SK-N-DZ (cell line): ENCODE results near the gene LUZP1. TPM values are rescaled to one million over a fixed set of nuclear protein-coding genes. Genes with fewer than 3 reads are reported as not detected.
"Not testable (repeated sequence)": the region's sequence is repeated elsewhere in the genome, so short reads cannot be mapped to it uniquely, and the experiment has no call there.

Experiments
- DNase-seq: peaks from one replicate; pipeline ENCODE4 v3.0.0-alpha.2; 2015; ENCODE audit warnings: low spot score
- polyA plus RNA-seq, 2 experiments: library from polyadenylated mRNA; depleted of rRNA; stranded (reverse); fragments of >200 nt; gene quantifications; 2 replicates each; pipeline ENCODE4 v1.2.3, GENCODE V29; 2014

LUZP1 gene
- polyA plus RNA-seq (2014; cell fraction: cytosol; rRNA removed): 2.3 and 3.1 TPM in 2 replicates
- 2.0 and 4.3 TPM in 2 replicates for polyA plus RNA-seq (2014; cell fraction: nucleus; rRNA removed)

DNA sequence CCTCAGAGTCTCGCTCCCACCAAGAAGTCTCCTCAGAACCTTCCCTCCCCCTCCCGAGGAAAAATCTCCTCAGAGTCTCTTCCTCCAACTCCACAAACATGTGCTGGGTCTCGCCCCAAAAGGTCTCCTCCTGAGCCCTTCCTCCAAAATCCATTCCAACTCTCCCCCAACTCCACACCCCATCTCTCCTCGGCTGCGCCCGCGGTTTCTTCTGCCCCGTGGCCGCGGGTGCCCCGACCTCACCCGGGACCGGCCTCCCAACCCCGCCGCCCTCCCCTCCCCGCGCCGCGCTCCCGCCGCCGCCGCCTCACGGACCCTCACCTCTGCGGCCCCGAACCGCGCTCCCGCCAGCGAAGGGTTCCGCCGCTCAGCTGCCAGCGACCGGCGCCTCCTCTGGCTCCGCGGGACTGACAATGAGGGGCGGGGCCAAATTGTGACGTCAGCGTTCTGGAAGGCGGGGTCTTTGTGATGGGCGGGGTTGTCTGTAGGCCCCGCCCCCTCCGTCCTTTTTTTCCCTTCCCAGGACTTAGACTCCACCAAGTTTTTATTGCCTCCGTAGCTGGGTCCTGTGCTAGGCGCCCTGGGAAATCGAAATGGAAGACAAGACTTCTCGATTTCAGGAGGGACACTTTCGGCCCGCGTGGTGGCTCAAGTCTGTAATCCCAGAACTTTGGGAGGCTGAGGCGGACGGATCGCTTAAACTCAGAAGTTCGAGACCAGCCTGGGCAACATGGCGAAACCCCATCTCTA lies at the start of gene LUZP1:
TSS of gene LUZP1 (minus strand) at position 412 of the 750 bp plus-strand sequence.
- peak; percentile 74 for DNase-seq

DNA sequence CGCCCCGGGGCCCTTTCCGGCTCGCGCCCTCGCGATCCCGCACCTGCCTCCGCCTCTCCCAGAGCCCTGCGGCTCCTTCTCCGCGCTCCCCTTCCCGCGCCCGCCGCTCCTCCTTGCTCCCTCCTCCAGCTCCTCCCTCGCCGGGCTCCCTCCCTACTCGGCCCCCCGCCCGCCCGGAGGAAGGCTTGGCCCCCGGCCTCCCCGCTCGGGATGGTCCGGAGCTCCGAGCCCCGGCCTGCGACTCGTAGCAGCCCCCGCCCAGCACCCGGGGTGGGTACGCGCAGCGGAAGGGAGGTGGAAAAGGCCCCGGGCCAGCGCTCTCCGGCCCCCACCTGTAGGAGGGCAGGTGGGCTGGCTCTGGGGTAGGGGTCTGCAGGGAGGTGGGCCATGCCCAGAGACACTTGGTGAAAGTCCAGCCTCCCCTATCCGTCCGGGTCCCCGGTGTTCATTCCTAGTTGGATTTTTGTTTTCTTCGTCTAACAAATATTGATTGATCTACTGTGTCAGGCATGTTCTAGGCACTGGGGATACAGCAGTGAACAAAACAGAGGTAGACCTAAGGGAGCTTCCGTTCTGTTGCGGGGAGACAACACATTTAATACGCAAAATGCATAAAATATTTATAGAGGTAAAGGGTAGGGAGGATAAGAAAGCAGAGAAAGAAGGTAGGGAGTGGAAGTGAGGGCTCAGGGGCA lies 48.9 kb upstream of the LUZP1 start, which contains the start of gene HTR1D:
TSS of gene HTR1D (minus strand) at position 82 of the 695 bp plus-strand sequence. CDS start 23,283 bp downstream, outside the sequence.
- no peak for DNase-seq

DNA sequence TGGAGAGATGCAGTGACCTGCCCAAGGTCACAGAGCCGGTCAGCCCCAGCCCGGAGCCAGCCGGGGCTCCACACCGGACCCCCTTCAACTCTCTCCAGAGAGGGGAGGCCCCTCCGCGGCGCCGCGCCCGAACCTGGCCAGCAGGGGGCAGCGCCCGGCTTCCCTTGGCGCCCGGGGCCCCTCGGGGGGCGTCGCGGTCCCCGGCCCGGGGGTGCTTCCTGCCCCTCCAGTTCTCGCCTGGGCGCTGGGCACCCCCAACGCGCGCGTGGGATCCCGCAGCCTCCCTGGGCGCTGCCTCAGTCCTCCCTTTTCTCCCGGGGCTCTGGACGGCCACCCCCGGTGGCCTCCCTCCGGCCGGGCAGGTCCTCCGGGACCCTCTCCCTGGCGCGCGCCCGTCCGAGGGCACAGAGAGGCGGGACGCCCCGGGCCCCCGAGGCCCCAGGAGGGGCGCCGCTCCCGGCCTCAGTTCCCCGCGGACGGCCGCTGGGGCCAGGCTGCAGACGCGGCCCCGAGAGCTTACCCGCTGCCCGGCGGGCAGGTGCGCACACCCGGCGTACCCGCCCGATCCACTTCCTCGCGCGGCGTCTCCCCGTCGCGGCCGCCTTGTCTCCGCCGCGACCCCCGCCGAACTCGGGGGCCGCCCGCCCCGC lies 48.2 kb upstream of the LUZP1 start:
- DNase-seq: no peak

DNA sequence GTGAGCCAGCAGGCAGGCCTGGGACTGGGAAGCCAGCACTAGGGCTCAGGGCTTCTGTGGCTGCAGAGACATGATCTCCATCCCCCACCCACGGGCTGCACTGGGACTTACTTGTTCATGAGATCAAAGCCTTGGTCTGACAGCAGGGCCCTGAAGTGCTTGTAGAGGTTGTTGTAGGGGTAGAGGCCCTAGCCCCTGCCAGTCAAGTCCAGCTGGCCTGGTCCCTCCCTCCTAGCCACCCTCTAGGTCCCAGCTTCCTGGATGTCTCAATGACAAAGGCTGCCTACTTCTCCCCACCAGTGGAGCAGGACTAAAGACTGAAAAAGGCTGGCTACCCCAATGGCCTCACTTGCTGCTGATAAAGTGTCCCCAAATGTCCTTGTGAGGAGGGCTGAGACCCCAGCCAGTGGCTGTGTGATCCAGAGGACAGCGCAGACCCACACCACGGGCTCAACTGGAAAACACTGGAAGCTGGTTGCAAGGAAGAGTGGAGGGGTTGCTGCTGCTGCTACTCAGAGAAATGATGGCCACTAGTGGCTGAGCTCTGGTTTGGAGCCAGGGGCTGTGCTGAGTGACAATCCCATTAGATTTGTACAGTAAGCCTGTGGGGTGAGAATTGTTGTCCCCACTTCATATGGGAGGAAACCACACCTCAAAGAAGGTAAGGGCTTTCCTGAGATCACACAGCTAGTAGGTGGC lies 47.2 kb upstream of the LUZP1 start:
- no peak for DNase-seq

DNA sequence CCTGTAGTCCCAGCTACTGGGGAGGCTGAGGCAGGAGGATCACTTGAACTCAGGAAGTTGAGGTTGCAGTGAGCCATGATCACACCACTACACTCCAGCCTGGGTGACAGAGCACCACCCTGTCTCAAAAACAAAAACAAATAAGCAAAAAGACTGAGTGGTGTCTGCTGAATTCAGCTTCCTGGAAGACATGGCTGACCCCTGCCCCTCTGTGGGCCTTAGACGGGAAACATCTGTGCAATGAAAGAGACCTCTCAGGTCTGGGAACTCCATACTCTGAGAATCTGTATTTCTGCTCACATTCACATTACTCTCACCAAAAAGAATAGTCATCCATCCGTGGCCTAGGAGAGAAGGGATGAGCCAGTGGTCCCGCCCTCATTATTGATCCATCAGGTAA lies 46.6 kb upstream of the LUZP1 start:
- DNase-seq: no peak

DNA sequence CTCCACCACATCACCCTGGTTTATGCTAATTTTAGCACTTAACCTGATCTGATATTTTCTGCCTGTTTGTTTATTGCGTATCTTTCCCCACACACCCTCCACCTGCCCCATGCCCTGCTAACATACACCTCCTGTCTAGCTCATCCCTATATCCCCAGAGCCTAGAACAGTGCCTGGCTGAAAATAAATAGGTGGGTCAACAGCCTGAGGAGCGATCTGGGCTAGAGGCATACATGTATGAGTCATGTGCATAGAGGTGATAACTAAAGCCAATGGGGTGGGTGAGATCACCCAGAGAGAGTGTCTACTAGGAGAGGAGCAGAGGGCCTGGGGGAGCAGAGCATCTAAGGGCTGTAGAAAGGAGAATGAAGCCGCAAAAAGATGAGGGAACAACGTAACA lies 46.0 kb upstream of the LUZP1 start:
- no peak for DNase-seq

DNA sequence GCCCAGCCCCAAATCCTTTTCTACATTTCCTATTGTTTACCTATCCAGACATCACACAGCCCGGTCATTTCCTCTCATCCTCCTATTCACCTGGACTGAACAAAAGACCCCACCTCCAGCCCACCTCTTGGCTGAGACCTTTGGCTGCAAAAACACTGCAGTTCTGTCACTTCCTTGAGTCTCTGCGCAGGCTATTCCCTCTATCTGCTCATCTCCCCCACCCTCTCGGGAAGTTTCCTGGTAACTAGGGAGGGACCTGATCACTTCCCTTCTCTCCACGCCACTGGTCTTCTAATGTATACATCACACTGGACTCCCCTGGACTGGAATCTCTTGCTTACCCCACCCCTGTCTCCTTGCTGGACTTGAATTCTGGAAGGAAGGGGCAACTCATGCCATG lies 43.3 kb upstream of the LUZP1 start:
- no peak for DNase-seq

DNA sequence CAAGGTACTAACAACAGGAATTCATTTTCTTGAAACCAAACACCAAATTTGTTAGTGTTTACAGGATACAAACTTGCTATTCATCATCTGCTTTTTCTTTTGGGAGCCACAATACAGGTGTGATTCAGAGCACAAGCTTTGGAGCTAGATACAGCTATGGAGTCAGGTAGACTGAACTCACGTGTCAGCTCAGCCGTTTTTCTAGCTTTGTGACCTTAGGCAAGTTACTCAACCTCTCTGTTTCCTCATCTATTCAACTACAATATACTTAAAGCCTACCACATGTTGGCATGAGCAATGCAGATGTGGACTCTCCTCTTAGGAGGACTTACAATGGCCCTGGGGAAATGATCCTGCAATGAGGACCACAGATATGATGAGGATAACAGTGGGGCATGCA lies 42.3 kb upstream of the LUZP1 start:
- no peak for DNase-seq

DNA sequence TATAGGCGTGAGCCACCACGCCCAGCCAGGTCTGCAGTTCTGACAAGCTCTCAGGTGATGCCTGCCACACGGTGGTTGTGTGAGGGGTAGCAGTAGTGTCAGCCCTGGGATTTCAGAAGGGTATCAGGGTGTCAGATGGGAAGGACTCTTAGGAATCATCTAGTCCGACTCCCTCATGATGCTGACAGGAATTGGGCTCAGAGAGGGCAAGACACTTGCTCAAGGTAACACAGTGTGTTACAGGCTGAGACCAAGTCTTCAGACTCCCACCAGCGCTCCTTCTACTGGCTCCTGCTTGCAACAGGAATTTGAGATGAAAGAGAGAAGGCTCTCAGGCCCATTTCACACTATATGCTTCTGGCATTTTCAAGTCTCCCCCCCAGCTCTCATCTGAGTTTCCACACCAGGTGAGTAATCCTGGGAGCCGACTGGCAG lies 41.7 kb upstream of the LUZP1 start:
- DNase-seq: no peak

DNA sequence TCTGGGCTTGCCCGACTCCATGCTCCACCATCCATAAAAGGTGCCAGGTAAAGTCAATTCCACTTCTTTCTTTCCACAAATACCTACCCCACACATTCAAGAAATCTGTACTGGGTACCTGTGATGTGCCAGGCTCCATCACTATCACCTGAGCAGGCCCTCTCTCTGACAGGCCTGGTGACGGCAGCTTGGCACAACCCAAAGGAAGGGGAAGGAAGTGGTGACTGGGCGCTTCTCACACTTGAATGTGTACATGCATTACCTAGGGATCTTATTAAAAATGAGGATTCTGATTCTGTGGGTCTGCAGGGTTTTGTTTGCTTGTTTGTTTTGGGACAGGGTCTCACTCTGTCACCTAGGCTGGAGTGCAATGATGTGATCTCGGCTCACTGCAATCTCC lies 41.1 kb upstream of the LUZP1 start:
- DNase-seq: no peak

DNA sequence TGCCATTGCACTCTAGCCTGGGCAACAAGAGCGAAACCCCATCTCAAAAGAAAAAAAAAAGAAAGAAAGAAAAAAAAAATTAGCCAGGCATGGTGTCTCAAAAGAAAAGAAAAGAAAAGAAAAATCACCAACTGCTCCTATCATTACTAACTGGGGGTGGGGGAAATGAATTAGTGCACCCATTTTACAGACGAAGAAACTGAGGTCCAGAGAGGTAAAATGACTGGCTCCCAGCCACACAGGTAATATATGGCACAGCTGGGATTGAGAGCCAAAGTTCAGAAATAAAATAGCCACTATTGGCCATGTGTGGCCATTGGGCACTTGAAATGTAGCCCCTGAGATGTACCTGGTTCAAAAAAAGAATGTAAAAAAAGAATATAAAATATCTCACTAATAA lies 39.9 kb upstream of the LUZP1 start:
- no peak for DNase-seq

DNA sequence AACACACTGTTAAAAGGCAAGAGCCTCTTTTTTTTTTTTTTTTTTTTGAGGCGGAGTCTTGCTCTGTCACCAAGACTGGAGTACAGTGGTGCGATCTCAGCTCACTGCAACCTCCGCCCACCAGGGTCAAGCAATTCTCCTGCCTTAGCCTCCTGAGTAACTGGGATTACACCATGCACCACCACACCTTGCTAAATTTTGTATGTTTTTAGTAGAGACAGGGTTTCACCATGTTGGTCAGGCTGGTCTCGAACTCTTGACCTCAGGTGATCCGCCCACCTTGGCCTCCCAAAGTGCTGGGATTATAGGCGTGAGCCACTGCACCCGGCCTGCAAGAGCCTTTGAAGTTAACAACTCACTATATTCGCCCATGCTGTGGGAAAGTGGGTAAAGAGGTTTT lies 39.1 kb upstream of the LUZP1 start:
- DNase-seq: not testable (repeated sequence)

DNA sequence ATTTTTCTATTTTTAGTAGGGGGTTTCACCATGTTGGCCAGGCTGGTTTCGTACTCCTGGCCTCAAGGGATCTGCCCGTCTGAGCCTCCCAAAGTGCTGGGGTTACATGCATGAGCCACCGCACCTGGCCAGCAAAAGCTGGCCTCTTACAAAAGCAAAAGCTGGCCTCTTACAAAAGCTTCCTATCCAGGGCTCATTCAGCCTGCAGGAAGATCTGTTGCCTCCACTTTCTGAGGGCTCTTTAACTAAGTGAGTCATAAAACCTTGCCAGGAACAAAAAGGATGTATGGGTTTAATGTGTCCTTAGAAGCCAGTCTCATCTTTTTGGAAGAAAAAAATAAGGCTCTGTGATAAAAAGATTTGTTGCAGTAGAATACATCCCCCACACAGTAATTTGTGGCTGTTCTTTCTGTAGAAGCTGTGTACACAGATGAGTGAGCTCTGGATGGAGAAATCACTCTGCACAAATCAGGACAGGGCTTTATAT lies 33.6 kb upstream of the LUZP1 start:
- no peak for DNase-seq

DNA sequence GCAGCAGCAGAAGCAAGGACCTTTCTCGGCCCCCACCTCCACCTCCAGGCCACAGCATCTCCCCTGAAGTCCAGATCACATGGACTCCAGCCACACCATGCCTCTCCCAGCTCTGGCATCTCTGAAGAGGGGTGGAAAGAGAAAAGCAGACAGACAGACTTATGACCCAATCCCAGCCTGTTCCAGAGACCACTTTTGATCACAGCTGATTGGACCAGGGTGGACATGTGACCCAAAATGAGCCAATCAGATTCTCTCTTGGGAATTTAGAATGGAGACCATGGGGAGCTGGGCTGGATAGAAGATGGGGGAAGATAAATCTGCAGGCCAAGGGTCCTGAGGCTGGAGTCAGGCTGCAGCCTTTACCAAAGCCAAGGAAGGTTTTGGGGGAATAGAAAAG lies 32.2 kb upstream of the LUZP1 start:
- no peak for DNase-seq

DNA sequence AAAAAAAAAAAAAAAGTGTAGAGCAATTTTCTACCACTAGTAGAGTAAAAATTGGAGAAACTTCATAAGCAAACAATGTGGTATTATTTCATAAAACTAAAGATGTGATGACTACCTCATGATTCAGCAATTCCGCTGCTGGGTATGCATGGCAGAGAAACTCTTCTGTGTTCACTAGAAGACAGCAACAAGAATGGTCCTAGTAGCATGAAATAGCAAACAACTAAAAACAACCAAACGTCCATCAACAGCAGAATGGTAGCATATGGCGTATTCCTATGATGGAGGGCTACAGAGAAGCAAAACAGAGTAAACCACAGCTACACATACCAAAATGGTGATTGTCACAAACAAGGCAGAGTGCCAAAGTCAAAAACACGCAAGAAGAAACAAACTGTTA lies 29.7 kb upstream of the LUZP1 start:
- no peak for DNase-seq

DNA sequence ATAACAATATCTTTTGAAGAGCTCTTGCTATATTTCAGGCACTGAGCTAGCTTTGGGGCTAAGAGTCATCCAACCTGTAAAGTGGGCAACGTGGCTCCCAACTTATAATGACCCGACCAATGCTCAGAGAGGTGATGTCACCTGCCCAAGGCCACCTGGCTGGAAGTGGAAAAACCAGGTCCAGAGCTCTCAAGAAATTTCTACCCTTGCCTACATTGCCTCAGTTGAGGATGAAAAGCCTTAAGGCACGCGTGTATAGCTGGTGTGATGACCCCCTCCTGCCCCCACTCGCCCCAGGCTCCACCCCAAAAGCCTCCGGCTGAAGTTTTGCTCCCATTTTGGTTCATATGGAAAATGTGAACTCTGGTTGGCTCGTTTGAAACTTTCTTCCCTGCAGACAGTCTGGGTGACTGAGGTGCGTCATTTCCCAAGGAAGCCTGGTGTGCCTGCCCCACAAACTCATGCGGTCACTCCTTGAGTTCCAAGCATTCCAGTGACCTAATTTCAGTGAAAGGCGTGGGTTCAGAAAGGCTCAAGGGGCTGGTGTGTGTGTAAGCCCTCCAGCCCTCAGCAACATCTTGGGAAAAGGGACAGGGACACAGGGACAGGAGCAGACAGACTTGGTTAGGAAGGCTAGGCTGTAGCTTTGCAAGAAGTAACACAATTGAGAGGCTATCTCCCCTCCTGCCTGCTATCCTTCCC lies 28.1 kb upstream of the LUZP1 start:
- DNase-seq: no peak

DNA sequence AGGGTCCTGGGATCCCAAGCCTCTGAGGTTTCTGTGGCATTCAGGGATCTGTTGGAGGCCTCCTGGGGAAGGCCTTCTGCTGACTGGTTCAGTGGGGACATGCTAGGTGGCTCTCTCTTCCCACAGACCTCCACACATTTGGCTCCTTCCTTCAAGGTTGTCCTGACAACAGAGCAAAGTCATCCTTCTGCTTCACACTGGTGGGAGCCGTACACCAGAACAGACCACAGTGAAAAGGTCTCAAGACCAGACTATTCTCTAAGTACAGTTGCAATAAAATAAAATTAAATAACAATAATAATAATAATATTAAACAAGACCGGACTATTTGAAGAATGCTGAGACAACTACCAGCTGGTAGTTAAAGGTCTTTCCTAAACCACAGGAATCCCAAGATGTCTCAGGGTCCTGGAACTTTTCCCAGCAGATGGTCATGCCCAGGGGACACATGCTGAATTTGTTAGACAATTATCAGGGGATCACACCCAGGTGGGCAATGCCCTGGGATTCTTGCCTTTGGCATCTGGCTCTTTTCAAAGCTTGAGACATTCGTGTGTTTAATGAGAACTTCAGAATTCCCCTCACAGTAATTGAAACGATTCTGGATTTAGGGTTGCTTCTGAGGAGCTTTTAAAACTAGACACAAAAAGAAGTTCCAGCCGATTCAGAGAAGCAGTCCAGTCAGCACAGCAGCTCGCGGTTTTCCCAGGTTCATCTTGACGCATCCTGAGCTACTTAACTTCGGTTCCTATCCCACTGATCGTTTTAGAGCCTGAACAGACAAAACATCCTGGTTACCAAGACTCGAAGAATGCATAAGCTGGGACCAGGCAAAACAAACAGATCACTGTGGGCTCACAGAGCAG lies 25.7 kb upstream of the LUZP1 start:
- no peak for DNase-seq

DNA sequence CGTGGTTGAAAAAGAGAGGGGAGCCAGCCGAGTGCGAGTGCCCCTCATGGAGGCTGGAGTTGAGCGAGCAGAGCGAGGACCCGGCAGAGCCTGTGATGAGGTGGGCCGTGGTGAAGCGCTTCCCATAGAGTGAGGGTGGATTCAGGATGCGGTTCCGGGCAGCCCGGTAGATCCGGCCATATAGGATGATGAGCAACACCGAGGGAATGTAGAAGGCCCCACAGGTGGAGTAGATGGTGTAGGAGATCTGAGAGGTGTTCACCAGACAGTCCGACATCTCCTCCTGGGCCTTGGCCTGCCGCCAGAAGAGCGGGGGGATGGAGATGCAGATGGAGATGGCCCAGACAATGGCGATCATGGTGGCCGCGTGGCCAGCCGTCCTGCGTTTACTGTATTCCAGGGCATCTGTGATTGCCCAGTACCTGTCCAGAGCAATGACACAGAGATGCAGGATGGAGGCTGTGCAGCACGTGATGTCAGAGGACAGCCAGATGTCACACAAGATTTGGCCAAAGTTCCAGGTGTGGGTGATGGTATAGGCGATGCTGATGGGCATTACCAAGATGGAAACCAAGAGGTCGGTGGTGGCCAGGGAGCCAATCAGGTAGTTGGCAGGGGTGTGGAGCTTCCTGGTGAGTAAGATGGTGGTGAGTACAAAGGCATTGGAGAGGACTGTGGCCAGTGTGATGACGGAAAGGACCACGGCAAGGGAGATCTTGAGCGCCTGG lies 24.9 kb upstream of the LUZP1 start:
- DNase-seq: no peak

DNA sequence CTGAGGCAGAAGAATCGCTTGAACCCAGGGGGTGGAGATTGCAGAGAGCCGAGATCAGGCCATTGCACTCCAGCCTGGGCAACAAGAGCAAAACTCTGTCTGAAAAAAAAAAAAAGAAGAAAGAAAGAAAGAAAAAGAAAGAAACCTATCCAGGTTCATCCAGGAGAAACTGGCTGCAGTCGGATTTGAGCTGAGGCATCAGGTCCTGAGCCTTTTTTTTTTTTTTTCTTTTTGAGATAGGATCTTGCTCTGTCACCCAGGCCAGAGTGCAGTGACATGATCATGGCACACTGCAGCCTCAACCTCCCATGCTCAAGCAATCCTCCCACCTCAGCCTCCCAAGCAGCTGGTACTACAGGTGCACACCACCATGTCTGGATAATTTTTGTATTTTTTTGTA lies 22.5 kb upstream of the LUZP1 start:
- DNase-seq: no peak
